LNCAP (cell line): Measurements from ENCODE around the gene CHST9.

Experiments
- CTCF ChIP-seq: fragments of 450-650 bp; IDR thresholded peaks from 2 replicates; pipeline ENCODE4 v1.5.1; 2017; ENCODE audit warnings: mild to moderate bottlenecking

CHST9 gene

GRCh38 chr18:26865557-26865956, 319.6 kb downstream of the CHST9 start, which contains the start of gene AQP4:
Gene AQP4 (minus strand): TSS chr18:26865707. CDS start chr18:26865689, 18 bp downstream.
- no peak for TF ChIP-seq CTCF

GRCh38 chr18:26864658-26865057, 320.4 kb downstream of the CHST9 start:
- no peak for TF ChIP-seq CTCF

- no peak for TF ChIP-seq CTCF
Measured at GRCh38 chr18:26863921-26864497, 321.1 kb downstream of the CHST9 start.

- no peak for TF ChIP-seq CTCF
Measured at GRCh38 chr18:26863122-26863879, 321.8 kb downstream of the CHST9 start.

DNA sequence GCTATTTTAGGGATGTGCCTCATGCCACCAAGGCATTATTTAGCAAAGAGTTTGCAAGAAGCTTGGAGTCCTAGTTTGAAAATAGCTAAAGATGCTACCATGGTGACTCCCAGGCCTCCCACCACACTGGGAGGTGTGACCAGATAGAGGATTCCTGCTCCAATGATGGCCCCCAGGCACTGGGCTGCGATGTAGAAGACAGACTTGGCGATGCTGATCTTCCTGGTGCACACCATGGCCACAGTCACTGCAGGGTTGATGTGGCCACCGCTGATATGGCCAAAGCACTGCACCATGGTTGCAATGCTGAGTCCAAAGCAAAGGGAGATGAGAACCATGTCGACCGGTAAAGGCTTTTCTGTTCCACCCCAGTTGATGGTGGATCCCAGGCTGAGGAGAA, 323.0 kb downstream of the CHST9 start:
- TF ChIP-seq CTCF: no peak
